MM.1S (cell line): ENCODE data around the gene HCAR1.
A peak's percentile ranks its signal among the peaks of the same experiment; 100 is the strongest.
"Not testable (repeated sequence)": the region's sequence is repeated elsewhere in the genome, so short reads cannot be mapped to it uniquely, and the experiment has no call there.

Experiments
- DNase-seq: peaks from one replicate; pipeline ENCODE4 v3.0.0-alpha.2; 2015
- H2AFZ ChIP-seq: fragments of 300-600 bp; sonication (generic); 2 replicates; pipeline ENCODE4 v1.6.0; 2016; ENCODE audit warnings: antibody characterized with exemption, low read length
- H3F3A ChIP-seq: fragments of 300-600 bp; sonication (generic); 2 replicates; pipeline ENCODE4 v1.6.1; 2016; ENCODE audit warnings: mild to moderate bottlenecking, antibody characterized with exemption, low read length, moderate library complexity, mixed read lengths; ENCODE audit not compliant: insufficient read depth
- H3K27ac ChIP-seq: fragments of 300-600 bp; sonication (generic); 2 replicates; pipeline ENCODE4 v1.5.1; 2016; ENCODE audit warnings: mild to moderate bottlenecking, low read length
- H3K27me3 ChIP-seq: fragments of 300-600 bp; sonication (generic); replicated peaks from 2 replicates; pipeline ENCODE4 v1.6.0; 2016; ENCODE audit warnings: low read length; ENCODE audit not compliant: insufficient read depth
- H3K36me3 ChIP-seq: fragments of 300-600 bp; sonication (generic); replicated peaks from 2 replicates; pipeline ENCODE4 v1.6.1; 2016; ENCODE audit warnings: mild to moderate bottlenecking, low read length, mixed read lengths; ENCODE audit not compliant: insufficient read depth
- H3K4me1 ChIP-seq: fragments of 300-600 bp; sonication (generic); 2 replicates; pipeline ENCODE4 v1.6.1; 2016; ENCODE audit warnings: low read length, mixed read lengths
- H3K4me2 ChIP-seq: fragments of 300-600 bp; sonication (generic); 2 replicates; pipeline ENCODE4 v1.6.0; 2016; ENCODE audit warnings: low read depth, low read length
- H3K4me3 ChIP-seq: fragments of 300-600 bp; sonication (generic); 2 replicates; pipeline ENCODE4 v1.5.1; 2016; ENCODE audit warnings: low read length, mixed read lengths
- H3K79me2 ChIP-seq: fragments of 300-600 bp; sonication (generic); 2 replicates; pipeline ENCODE4 v1.6.1; 2016; ENCODE audit warnings: mixed run types, low read length, mixed read lengths
- H3K9ac ChIP-seq: fragments of 300-600 bp; sonication (generic); 2 replicates; pipeline ENCODE4 v1.6.1; 2016; ENCODE audit warnings: low read length, mixed read lengths
- H3K9me2 ChIP-seq: fragments of 300-600 bp; sonication (generic); replicated peaks from 2 replicates; pipeline ENCODE4 v1.6.1; 2016; ENCODE audit warnings: mild to moderate bottlenecking, low read length, mixed read lengths; ENCODE audit not compliant: insufficient read depth
- H3K9me3 ChIP-seq: fragments of 300-600 bp; sonication (generic); replicated peaks from 2 replicates; pipeline ENCODE4 v1.6.1; 2016; ENCODE audit warnings: mild to moderate bottlenecking, low read length, mixed read lengths; ENCODE audit not compliant: insufficient read depth
- H4K20me1 ChIP-seq: fragments of 300-600 bp; sonication (generic); 2 replicates; pipeline ENCODE4 v1.6.1; 2016; ENCODE audit warnings: mild to moderate bottlenecking, low read length, moderate library complexity, mixed read lengths; ENCODE audit not compliant: insufficient read depth
- CTCF ChIP-seq: fragments of 300-600 bp; sonication (generic); IDR thresholded peaks from 2 replicates; pipeline ENCODE4 v1.5.1; 2016; ENCODE audit warnings: antibody characterized with exemption, low read length, mixed read lengths
- EZH2 ChIP-seq: fragments of 300-600 bp; sonication (generic); optimal IDR thresholded peaks from 2 replicates; pipeline ENCODE3; 2017; ENCODE audit warnings: low read depth, mild to moderate bottlenecking, antibody characterized with exemption, low read length, mixed read lengths
- EZH2phosphoT487 ChIP-seq: fragments of 300-600 bp; sonication (generic); IDR thresholded peaks from 2 replicates; pipeline ENCODE4 v1.6.1; 2018; ENCODE audit warnings: antibody characterized with exemption, low read length

The HCAR1 gene

GRCh38 chr12:122753319-122753650 lies 22.6 kb upstream of the HCAR1 start:
- no peak overlapping the region for H3K27ac ChIP-seq
- H3K9me2 ChIP-seq, result no peaks in the 10 kb centered on the region
- no peak for TF ChIP-seq EZH2
- TF ChIP-seq EZH2phosphoT487, result no peak
- no peak for TF ChIP-seq CTCF
- no peaks in the 10 kb centered on the region for H3K36me3 ChIP-seq
- peaks cover 14% of the 10 kb centered on the region for H3K79me2 ChIP-seq
- H3K27me3 ChIP-seq, result no peaks in the 10 kb centered on the region
- H3K9ac ChIP-seq, result peak overlapping the region; percentile 81
- peak overlapping the region; percentile 79 for H3K4me3 ChIP-seq
- no peaks in the 10 kb centered on the region for H3K9me3 ChIP-seq
- H2AFZ ChIP-seq, result peak overlapping the region; percentile 63; the same call in 1 of the 2 replicates
- H3K4me2 ChIP-seq, result peak overlapping the region; percentile 88
- H4K20me1 ChIP-seq, result no peaks in the 10 kb centered on the region
- no peak for DNase-seq
- peaks cover 8% of the 10 kb centered on the region for H3K4me1 ChIP-seq
- no peaks in the 10 kb centered on the region for H3F3A ChIP-seq

- no peaks in the 10 kb centered on the region for H3K9me3 ChIP-seq
- no peaks in the 10 kb centered on the region for H3K36me3 ChIP-seq
- H3K79me2 ChIP-seq, result peaks cover 14% of the 10 kb centered on the region
- H3F3A ChIP-seq, result no peaks in the 10 kb centered on the region
- H3K9ac ChIP-seq, result peak within 1 kb of the TSS; percentile 81
- H4K20me1 ChIP-seq, result no peaks in the 10 kb centered on the region
- peak within 1 kb of the TSS; percentile 79 for H3K4me3 ChIP-seq
- H3K9me2 ChIP-seq, result no peaks in the 10 kb centered on the region
- TF ChIP-seq CTCF, result peak; percentile 53
- no peak for TF ChIP-seq EZH2phosphoT487
- no peaks in the 10 kb centered on the region for H3K27me3 ChIP-seq
- H3K4me1 ChIP-seq, result peaks cover 8% of the 10 kb centered on the region
- H2AFZ ChIP-seq, result peak within 1 kb of the TSS; percentile 63; the same call in 1 of the 2 replicates
- H3K27ac ChIP-seq, result no peak within 1 kb of the TSS
- DNase-seq, result peak; percentile 93
- peak within 1 kb of the TSS; percentile 88 for H3K4me2 ChIP-seq
Measured at GRCh38 chr12:122752464-122753318, 22.0 kb upstream of the HCAR1 start, which contains the start of gene DENR. Gene DENR (plus strand): TSS chr12:122752824. CDS start chr12:122753702, 878 bp downstream.

GRCh38 chr12:122750781-122751515 lies 20.3 kb upstream of the HCAR1 start:
- H3K9me2 ChIP-seq, DNase-seq, H3K4me1 ChIP-seq, H3K27ac ChIP-seq, H4K20me1 ChIP-seq, H3F3A ChIP-seq, H3K36me3 ChIP-seq, H3K9me3 ChIP-seq, H3K27me3 ChIP-seq, H3K4me3 ChIP-seq, H3K4me2 ChIP-seq, H3K9ac ChIP-seq, H2AFZ ChIP-seq: not testable (repeated sequence)
- peaks cover 14% of the 10 kb centered on the region for H3K79me2 ChIP-seq
